Measurements from ENCODE around the gene CFAP73. TPM values are rescaled to one million over a fixed set of nuclear protein-coding genes. Genes with fewer than 3 reads are reported as not detected.

Gene CFAP73
- total RNA-seq, 1 donor from 2014 or later: not detected

GRCh38 chr12:113174461-113175384 lies 25.2 kb downstream of the CFAP73 start:
- peaks cover 7% of the 10 kb centered on the region for H4K20me1 ChIP-seq (ENCODE audit: low read depth)
- H3K4me3 ChIP-seq: no peak overlapping the region
- Mint-ChIP-seq H3K36me3 (peaks cover 45% of the 10 kb centered on the region), H3K4me1 (no peaks in the 10 kb centered on the region), H3K27me3 (ENCODE audit: insufficient read depth, low read depth) (peaks cover 2% of the 10 kb centered on the region), H3K27ac (no peak overlapping the region), H3K9me3 (no peaks in the 10 kb centered on the region), H3K4me3 (no peak overlapping the region)
- H3K27ac ChIP-seq: no peak overlapping the region
- no peak overlapping the region for H2AFZ ChIP-seq (replicated peaks)
- no peak overlapping the region for H3K9ac ChIP-seq
- H3K36me3 ChIP-seq: peaks cover 6% of the 10 kb centered on the region
- no peaks in the 10 kb centered on the region for H3K9me3 ChIP-seq (ENCODE audit: low read depth)
- H3K4me1 ChIP-seq: no peaks in the 10 kb centered on the region
- DNase-seq (ENCODE audit: low spot score): peak; percentile 67
- no peaks in the 10 kb centered on the region for H3K27me3 ChIP-seq
- TF ChIP-seq EZH2phosphoT487 (IDR thresholded peaks at IDR 0.05) (no peak), CTCF (IDR thresholded peaks at IDR 0.05) (peak; percentile 97), EZH2 (IDR thresholded peaks at IDR 0.05) (no peak)
- H3K79me2 ChIP-seq (ENCODE audit: low read depth): no peaks in the 10 kb centered on the region
- H3K4me2 ChIP-seq: no peak overlapping the region
- H3F3A ChIP-seq (ENCODE audit: low read depth): peaks cover 6% of the 10 kb centered on the region

- Histone ChIP-seq H3K4me1 (no peaks in the 10 kb centered on the region), H4K20me1 (ENCODE audit: low read depth) (peaks cover 24% of the 10 kb centered on the region), H3K27ac (no peak overlapping the region), H3K9ac (no peak overlapping the region), H3K9me3 (ENCODE audit: low read depth) (no peaks in the 10 kb centered on the region), H3K4me3 (no peak overlapping the region), H3K27me3 (no peaks in the 10 kb centered on the region), H3K79me2 (ENCODE audit: low read depth) (peaks cover 27% of the 10 kb centered on the region), H3K4me2 (no peak overlapping the region), H2AFZ (replicated peaks) (no peak overlapping the region), H3K36me3 (peaks cover 4% of the 10 kb centered on the region), H3F3A (ENCODE audit: low read depth) (peaks cover 6% of the 10 kb centered on the region)
- H3K9me3 Mint-ChIP-seq: no peaks in the 10 kb centered on the region
- TF ChIP-seq CTCF (IDR thresholded peaks at IDR 0.05): no peak
- TF ChIP-seq EZH2phosphoT487 (IDR thresholded peaks at IDR 0.05): no peak
- no peak for TF ChIP-seq EZH2 (IDR thresholded peaks at IDR 0.05)
- H3K36me3 Mint-ChIP-seq: peaks cover 36% of the 10 kb centered on the region
- H3K27ac Mint-ChIP-seq: no peak overlapping the region
- H3K4me1 Mint-ChIP-seq: no peaks in the 10 kb centered on the region
- no peak for DNase-seq (ENCODE audit: low spot score)
- peaks cover 6% of the 10 kb centered on the region for H3K27me3 Mint-ChIP-seq (ENCODE audit: insufficient read depth, low read depth)
- no peak overlapping the region for H3K4me3 Mint-ChIP-seq
Observed at GRCh38 chr12:113179023-113179422, 29.5 kb downstream of the CFAP73 start.

GRCh38 chr12:113180333-113180732 lies 30.8 kb downstream of the CFAP73 start:
- H3K4me1 Mint-ChIP-seq: peaks cover 3% of the 10 kb centered on the region
- no peaks in the 10 kb centered on the region for H3K4me1 ChIP-seq
- H2AFZ ChIP-seq (replicated peaks): no peak overlapping the region
- H3K4me2 ChIP-seq: no peak overlapping the region
- H3K36me3 Mint-ChIP-seq: peaks cover 32% of the 10 kb centered on the region
- no peak overlapping the region for H3K27ac Mint-ChIP-seq
- peaks cover 4% of the 10 kb centered on the region for H3K36me3 ChIP-seq
- no peaks in the 10 kb centered on the region for H3K27me3 ChIP-seq
- TF ChIP-seq EZH2 (IDR thresholded peaks at IDR 0.05) (no peak), CTCF (IDR thresholded peaks at IDR 0.05) (no peak), EZH2phosphoT487 (IDR thresholded peaks at IDR 0.05) (no peak)
- peaks cover 35% of the 10 kb centered on the region for H3K79me2 ChIP-seq (ENCODE audit: low read depth)
- DNase-seq (ENCODE audit: low spot score): no peak
- H3K4me3 ChIP-seq: no peak overlapping the region
- peak overlapping the region; percentile 51 for H3K4me3 Mint-ChIP-seq
- H3K27me3 Mint-ChIP-seq (ENCODE audit: insufficient read depth, low read depth): peaks cover 4% of the 10 kb centered on the region
- H3K9ac ChIP-seq: no peak overlapping the region
- no peak overlapping the region for H3K27ac ChIP-seq
- peaks cover 24% of the 10 kb centered on the region for H4K20me1 ChIP-seq (ENCODE audit: low read depth)
- H3F3A ChIP-seq (ENCODE audit: low read depth): no peaks in the 10 kb centered on the region
- H3K9me3 ChIP-seq (ENCODE audit: low read depth): no peaks in the 10 kb centered on the region
- H3K9me3 Mint-ChIP-seq: no peaks in the 10 kb centered on the region
